Measurements from ENCODE around the gene SMAD9. TPM values are rescaled to one million over a fixed set of nuclear protein-coding genes. Genes with fewer than 3 reads are reported as not detected.

SMAD9 gene
- total RNA-seq, 1 experiment from 2014 or later: 1.1 TPM

GRCh38 chr13:36858290-36858689, 61.7 kb downstream of the SMAD9 start:
- Histone ChIP-seq H3K9ac (ENCODE audit: extremely low read depth, insufficient read length, low read length) (no peak overlapping the region), H2BK5ac (ENCODE audit: insufficient read length, low read length) (no peak overlapping the region), H3K18ac (ENCODE audit: insufficient read length, low read depth, low read length) (no peak overlapping the region), H3T11ph (ENCODE audit: low read length) (no peak overlapping the region), H3K27me3 (ENCODE audit: insufficient read depth, low read length) (no peaks in the 10 kb centered on the region), H3K79me1 (ENCODE audit: insufficient read depth, low read depth, low read length, poor library complexity, severe bottlenecking) (no peaks in the 10 kb centered on the region), H3K27ac (ENCODE audit: insufficient read length, low read depth, low read length) (no peak overlapping the region), H2AK5ac (ENCODE audit: insufficient read length, low read length) (no peak overlapping the region), H2AFZ (ENCODE audit: low read length) (no peak overlapping the region), H3K23me2 (ENCODE audit: insufficient read length, low read depth, low read length, poor library complexity, severe bottlenecking) (no peaks in the 10 kb centered on the region), H4K5ac (ENCODE audit: insufficient read length, low read depth, low read length) (no peak overlapping the region), H3K56ac (ENCODE audit: insufficient read length, low read depth, low read length) (no peak overlapping the region), H3K4me1 (ENCODE audit: insufficient read depth, low read length) (no peaks in the 10 kb centered on the region), H4K8ac (replicated peaks; ENCODE audit: insufficient read length, low read depth, low read length) (no peak overlapping the region), H3K23ac (ENCODE audit: insufficient read length, low read depth, low read length) (no peak overlapping the region), H3K4ac (ENCODE audit: low read depth, low read length) (no peak overlapping the region), H2BK120ac (ENCODE audit: low read depth, low read length, poor library complexity, severe bottlenecking) (no peak overlapping the region), H3K79me2 (ENCODE audit: insufficient read depth, low read length) (no peaks in the 10 kb centered on the region), H2BK15ac (ENCODE audit: low read depth, low read length) (no peak overlapping the region), H2BK12ac (ENCODE audit: insufficient read length, low read depth, low read length) (no peak overlapping the region), H2BK20ac (ENCODE audit: low read depth, low read length, poor library complexity, severe bottlenecking) (no peak overlapping the region), H3K4me2 (ENCODE audit: insufficient read depth, insufficient read length, low read length) (no peak overlapping the region), H4K20me1 (ENCODE audit: control insufficient read depth, insufficient read depth, insufficient read length) (no peaks in the 10 kb centered on the region), H4K91ac (ENCODE audit: insufficient read length, low read depth, low read length) (no peak overlapping the region), H3K14ac (ENCODE audit: insufficient read depth, low read length) (no peak overlapping the region), H3K9me3 (ENCODE audit: control insufficient read depth, low read depth, low read length) (no peaks in the 10 kb centered on the region)
- Mint-ChIP-seq H3K27ac (no peak overlapping the region; a peak in 1 of 7 replicates), H3K36me3 (ENCODE audit: insufficient read depth in 1 of 3, low read depth in 3 of 3) (no peaks in the 10 kb centered on the region; a peak in 1 of 7 replicates), H3K4me1 (peaks cover 4 to 11% of the 10 kb centered on the region in 2 experiments), H3K27me3 (ENCODE audit: low read depth) (peaks cover 1% of the 10 kb centered on the region; the same call in 1 of the 2 replicates), H3K9me3 (no peaks in the 10 kb centered on the region), H3K4me3 (no peak overlapping the region)
- WGBS (ENCODE audit: extremely low coverage, insufficient read length, low lambda C conversion rate): no CpG with 5 or more reads among the region's 3 CpGs
- TF ChIP-seq CTCF (conservative IDR thresholded peaks at IDR 0.05): peak; percentile 70
- no peak for DNase-seq
